CD4-positive, CD25-positive, alpha-beta regulatory T cell (primary cell): ENCODE data around the gene NUPR1. TPM values are rescaled to one million over a fixed set of nuclear protein-coding genes. Genes with fewer than 3 reads are reported as not detected.
"Not testable (repeated sequence)": the region's sequence is repeated elsewhere in the genome, so short reads cannot be mapped to it uniquely, and the experiment has no call there.

Experiments used
- ATAC-seq, 2 donors: fragments of 150-1000 bp; cut with Tn5 transposase; one replicate each; pipeline ENCODE4 v1.10.0; 2021; ENCODE audit warnings: low read depth in 2 of 2, moderate number of reproducible peaks in 2 of 2, moderate library complexity in 1 of 2
- DNase-seq, 3 donors: peaks; one replicate each; pipeline versions ENCODE4 v3.0.0 to v3.0.0-alpha.2; 2012 to 2022; ENCODE audit warnings: mixed read lengths in 1 of 3
- H3K27ac ChIP-seq: one replicate; pipeline ENCODE4 v1.7.0; 2013; ENCODE audit warnings: mild to moderate bottlenecking, low read length; ENCODE audit not compliant: insufficient read depth, poor library complexity, severe bottlenecking
- H3K27me3 ChIP-seq: one replicate; pipeline ENCODE4 v1.7.0; 2013; ENCODE audit warnings: low read length; ENCODE audit not compliant: control insufficient read depth, insufficient read depth
- H3K36me3 ChIP-seq: one replicate; pipeline ENCODE4 v1.7.0; 2013; ENCODE audit warnings: mild to moderate bottlenecking, low read length, moderate library complexity; ENCODE audit not compliant: control insufficient read depth, insufficient read depth
- H3K4me1 ChIP-seq: 2 replicates; pipeline ENCODE4 v1.7.0; 2013; ENCODE audit warnings: mild to moderate bottlenecking, low read length; ENCODE audit not compliant: insufficient read depth, control insufficient read depth, poor library complexity, severe bottlenecking
- H3K4me3 ChIP-seq: one replicate; pipeline ENCODE4 v1.7.0; 2013; ENCODE audit warnings: low read depth, mild to moderate bottlenecking, low read length, moderate library complexity
- H3K9me3 ChIP-seq, 2 experiments: 1 replicate in 1 of 2; 2 replicates in 1 of 2; pipeline ENCODE4 v1.7.0; 2013; ENCODE audit warnings: low read length in 2 of 2, mild to moderate bottlenecking in 1 of 2, moderate library complexity in 1 of 2; ENCODE audit not compliant: control insufficient read depth in 2 of 2
- H3K27ac Mint-ChIP-seq, 3 donors: one replicate each; pipeline ENCODE4 v1.8.0; 2020 to 2022; ENCODE audit warnings: mild to moderate bottlenecking in 3 of 3, mixed read lengths in 3 of 3, moderate library complexity in 2 of 3
- H3K27me3 Mint-ChIP-seq: one replicate; pipeline ENCODE4 v1.8.0; 2022; ENCODE audit warnings: mild to moderate bottlenecking, mixed read lengths
- H3K36me3 Mint-ChIP-seq: one replicate; pipeline ENCODE4 v1.8.0; 2020; ENCODE audit warnings: mixed read lengths
- H3K4me1 Mint-ChIP-seq, 4 donors: one replicate each; pipeline ENCODE4 v1.8.0; 2020 to 2022; ENCODE audit warnings: mixed read lengths in 4 of 4, mild to moderate bottlenecking in 1 of 4
- H3K4me3 Mint-ChIP-seq, 4 donors: one replicate each; pipeline ENCODE4 v1.8.0; 2020 to 2022; ENCODE audit warnings: mild to moderate bottlenecking in 4 of 4, mixed read lengths in 4 of 4, moderate library complexity in 3 of 4
- H3K9me3 Mint-ChIP-seq, 7 donors: one replicate each; pipeline ENCODE4 v1.8.0; 2020 to 2022; ENCODE audit warnings: mixed read lengths in 7 of 7, mild to moderate bottlenecking in 3 of 7, moderate library complexity in 2 of 7
- polyA plus RNA-seq, 4 donors: library from polyadenylated mRNA; unstranded; fragments of 300-500 nt; fragmentation: Illumina TruSeq; gene quantifications; one replicate each; pipeline ENCODE4 v1.2.3, GENCODE V29; 2021
- total RNA-seq: library from RNA; stranded (reverse); gene quantifications from one replicate; pipeline ENCODE4 v1.2.3, GENCODE V29; 2022

NUPR1 gene
- total and polyA plus RNA-seq, 5 donors from 2014 or later, result not detected

GRCh38 chr16:28573738-28574718 lies 35.3 kb upstream of the NUPR1 start:
- Histone ChIP-seq H3K4me3 (no peak overlapping the region), H3K27me3 (no peaks in the 10 kb centered on the region), H3K36me3 (no peaks in the 10 kb centered on the region), H3K9me3 (no peaks in the 10 kb centered on the region), H3K27ac (no peak overlapping the region), H3K4me1 (no peaks in the 10 kb centered on the region)
- peak overlapping the region; percentile 22 to 83 (median 82) for H3K27ac Mint-ChIP-seq
- H3K9me3 Mint-ChIP-seq, result peaks cover 0 to 2% (median 0%) of the 10 kb centered on the region in 7 donors
- H3K4me1 Mint-ChIP-seq, result peaks cover 8 to 59% (median 24%) of the 10 kb centered on the region in 4 donors
- DNase-seq (no peak), ATAC-seq (no peak)
- H3K27me3 Mint-ChIP-seq, result no peaks in the 10 kb centered on the region
- no peak overlapping the region for H3K4me3 Mint-ChIP-seq
- peaks cover 19% of the 10 kb centered on the region for H3K36me3 Mint-ChIP-seq

GRCh38 chr16:28572696-28573510 lies 34.1 kb upstream of the NUPR1 start:
- Histone ChIP-seq H3K27ac (no peak overlapping the region), H3K9me3 (no peaks in the 10 kb centered on the region), H3K36me3 (no peaks in the 10 kb centered on the region), H3K4me1 (no peaks in the 10 kb centered on the region), H3K4me3 (no peak overlapping the region), H3K27me3 (no peaks in the 10 kb centered on the region)
- ATAC-seq, result no peak
- Mint-ChIP-seq H3K4me1 (peaks cover 5 to 58% (median 20%) of the 10 kb centered on the region in 4 donors), H3K9me3 (peaks cover 0 to 2% (median 0%) of the 10 kb centered on the region in 7 donors), H3K27ac (peak overlapping the region; percentile 22 to 83 (median 48)), H3K36me3 (peaks cover 14% of the 10 kb centered on the region), H3K27me3 (no peaks in the 10 kb centered on the region), H3K4me3 (peak overlapping the region in 1 of 4 donors; percentile 46)
- DNase-seq, result no peak

GRCh38 chr16:28569968-28570752 lies 31.4 kb upstream of the NUPR1 start:
- H3K27me3 ChIP-seq, result no peaks in the 10 kb centered on the region
- H3K4me1 Mint-ChIP-seq, result peaks cover 5 to 57% (median 22%) of the 10 kb centered on the region in 4 donors

GRCh38 chr16:28569021-28569420 lies 30.2 kb upstream of the NUPR1 start:
- Histone ChIP-seq H3K27me3 (no peaks in the 10 kb centered on the region), H3K36me3 (peaks cover 11% of the 10 kb centered on the region), H3K27ac (no peak overlapping the region), H3K4me3 (no peak overlapping the region), H3K9me3 (peaks cover 5% of the 10 kb centered on the region in 2 experiments), H3K4me1 (no peaks in the 10 kb centered on the region)
- peaks cover 25% of the 10 kb centered on the region for H3K36me3 Mint-ChIP-seq
- no peak overlapping the region for H3K4me3 Mint-ChIP-seq
- no peak for DNase-seq
- peaks cover 5 to 52% (median 18%) of the 10 kb centered on the region in 4 donors for H3K4me1 Mint-ChIP-seq
- peaks cover 0 to 10% (median 3%) of the 10 kb centered on the region in 7 donors for H3K9me3 Mint-ChIP-seq
- no peaks in the 10 kb centered on the region for H3K27me3 Mint-ChIP-seq
- no peak for ATAC-seq
- H3K27ac Mint-ChIP-seq, result peak overlapping the region in 1 of 3 donors; percentile 5

More at GRCh38 chr16:28569968-28570752, 31.4 kb upstream of the NUPR1 start:
- Mint-ChIP-seq H3K9me3 (peaks cover 0 to 10% (median 3%) of the 10 kb centered on the region in 7 donors), H3K4me3 (peak overlapping the region in 1 of 4 donors; percentile 31), H3K36me3 (peaks cover 22% of the 10 kb centered on the region), H3K27me3 (no peaks in the 10 kb centered on the region), H3K27ac (peak overlapping the region in 1 of 3 donors; percentile 77)
- ATAC-seq (no peak), DNase-seq (no peak)
- Histone ChIP-seq H3K9me3 (peaks cover 5% of the 10 kb centered on the region in 2 experiments), H3K27ac (no peak overlapping the region), H3K36me3 (peaks cover 7% of the 10 kb centered on the region), H3K4me3 (no peak overlapping the region), H3K4me1 (no peaks in the 10 kb centered on the region)

- H3K27me3 ChIP-seq, result no peaks in the 10 kb centered on the region
- Mint-ChIP-seq H3K36me3 (peaks cover 32% of the 10 kb centered on the region), H3K27me3 (no peaks in the 10 kb centered on the region), H3K4me3 (no peak overlapping the region), H3K4me1 (peaks cover 5 to 48% (median 21%) of the 10 kb centered on the region in 4 donors), H3K27ac (peak overlapping the region in 2 of 3 donors; percentile 65 to 87), H3K9me3 (peaks cover 0 to 10% (median 3%) of the 10 kb centered on the region in 7 donors)
- no peak overlapping the region for H3K27ac ChIP-seq
- peaks cover 11% of the 10 kb centered on the region for H3K36me3 ChIP-seq
- no peak for ATAC-seq
- DNase-seq, result no peak
- H3K9me3 ChIP-seq, result peaks cover 5% of the 10 kb centered on the region in 2 experiments
- no peak overlapping the region for H3K4me3 ChIP-seq
- H3K4me1 ChIP-seq, result no peaks in the 10 kb centered on the region
These were observed 28.5 kb upstream of the NUPR1 start for GRCh38 chr16:28567292-28567691.

- not testable (repeated sequence) for DNase-seq, H3K9me3 ChIP-seq, ATAC-seq, H3K4me3 Mint-ChIP-seq, H3K4me1 ChIP-seq, H3K27ac Mint-ChIP-seq, H3K27me3 ChIP-seq, H3K4me3 ChIP-seq, H3K27me3 Mint-ChIP-seq, H3K27ac ChIP-seq
- H3K36me3 ChIP-seq, result peaks cover 11% of the 10 kb centered on the region
- Mint-ChIP-seq H3K4me1 (peaks cover 5 to 53% (median 25%) of the 10 kb centered on the region in 4 donors), H3K36me3 (peaks cover 35% of the 10 kb centered on the region), H3K9me3 (peaks cover 0 to 10% (median 3%) of the 10 kb centered on the region in 7 donors)
These were observed 27.6 kb upstream of the NUPR1 start for GRCh38 chr16:28566233-28566925.
